GM06990 (cell line): ENCODE data around the gene EIF3B.
"Not testable (repeated sequence)": the region's sequence is repeated elsewhere in the genome, so short reads cannot be mapped to it uniquely, and the experiment has no call there.

Experiments used
- DNase-seq: peaks from one replicate; pipeline ENCODE4 v3.0.0-alpha.2; 2011; ENCODE audit not compliant: insufficient read length; ENCODE audit errors: extremely low read depth
- H3K27me3 ChIP-seq: replicated peaks from 2 replicates; pipeline ENCODE4 v1.6.0; 2011; ENCODE audit warnings: low read length; ENCODE audit not compliant: control insufficient read depth, insufficient read depth
- H3K36me3 ChIP-seq: 2 replicates; pipeline ENCODE4 v1.5.1; 2011; ENCODE audit warnings: low read length; ENCODE audit not compliant: control insufficient read depth, insufficient read depth
- H3K4me3 ChIP-seq: replicated peaks from 2 replicates; pipeline ENCODE4 v1.5.1; 2011; ENCODE audit warnings: low read depth, mild to moderate bottlenecking, control low read depth, low read length
- TF ChIP-seq, protein P1 (sequence below): IDR thresholded peaks from 2 replicates; pipeline ENCODE4 v1.5.1; 2011; ENCODE audit warnings: low read length, control low read depth, mild to moderate bottlenecking, inconsistent platforms; ENCODE audit not compliant: insufficient read depth, poor library complexity, severe bottlenecking

The EIF3B gene

DNA sequence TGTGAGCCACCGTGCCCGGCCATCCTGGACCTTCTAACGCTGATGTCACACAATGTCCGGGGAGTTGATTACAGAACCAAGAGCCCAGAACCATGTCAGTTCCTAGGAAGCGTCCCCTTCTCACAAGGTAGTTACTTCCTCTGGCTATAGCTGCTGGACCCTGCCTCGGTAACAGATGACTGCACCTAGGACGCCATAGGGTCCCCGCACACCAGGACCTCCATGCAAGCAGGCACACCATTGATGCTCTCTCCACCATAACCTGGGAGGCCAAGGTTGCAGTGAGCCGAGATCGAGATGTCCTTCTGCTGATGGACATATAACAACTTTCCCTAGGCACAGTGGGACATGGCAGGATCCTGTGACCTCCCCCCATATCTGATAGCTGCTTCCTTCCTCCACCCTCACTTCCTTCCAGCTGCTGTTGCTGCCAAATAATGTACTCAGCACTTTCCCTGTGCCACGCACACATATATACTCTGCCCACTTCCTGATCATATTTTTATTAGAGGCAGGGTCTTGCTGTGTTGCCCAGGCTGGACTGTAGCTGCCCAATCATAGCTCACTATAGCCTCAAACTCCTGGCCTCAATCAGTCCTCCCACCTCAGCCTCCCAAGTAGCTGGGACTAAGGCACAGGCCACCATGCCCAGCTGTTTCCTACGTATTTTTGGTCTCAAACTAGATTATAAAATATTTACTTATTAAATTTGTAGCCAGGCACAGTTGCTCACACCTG lies 36.9 kb upstream of the EIF3B start:
- TF ChIP-seq, protein P1, sequence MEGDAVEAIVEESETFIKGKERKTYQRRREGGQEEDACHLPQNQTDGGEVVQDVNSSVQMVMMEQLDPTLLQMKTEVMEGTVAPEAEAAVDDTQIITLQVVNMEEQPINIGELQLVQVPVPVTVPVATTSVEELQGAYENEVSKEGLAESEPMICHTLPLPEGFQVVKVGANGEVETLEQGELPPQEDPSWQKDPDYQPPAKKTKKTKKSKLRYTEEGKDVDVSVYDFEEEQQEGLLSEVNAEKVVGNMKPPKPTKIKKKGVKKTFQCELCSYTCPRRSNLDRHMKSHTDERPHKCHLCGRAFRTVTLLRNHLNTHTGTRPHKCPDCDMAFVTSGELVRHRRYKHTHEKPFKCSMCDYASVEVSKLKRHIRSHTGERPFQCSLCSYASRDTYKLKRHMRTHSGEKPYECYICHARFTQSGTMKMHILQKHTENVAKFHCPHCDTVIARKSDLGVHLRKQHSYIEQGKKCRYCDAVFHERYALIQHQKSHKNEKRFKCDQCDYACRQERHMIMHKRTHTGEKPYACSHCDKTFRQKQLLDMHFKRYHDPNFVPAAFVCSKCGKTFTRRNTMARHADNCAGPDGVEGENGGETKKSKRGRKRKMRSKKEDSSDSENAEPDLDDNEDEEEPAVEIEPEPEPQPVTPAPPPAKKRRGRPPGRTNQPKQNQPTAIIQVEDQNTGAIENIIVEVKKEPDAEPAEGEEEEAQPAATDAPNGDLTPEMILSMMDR, result no peak
- Histone ChIP-seq H3K36me3 (no peaks in the 10 kb centered on the region), H3K4me3 (no peak overlapping the region), H3K27me3 (no peaks in the 10 kb centered on the region)
- DNase-seq, result no peak

DNA sequence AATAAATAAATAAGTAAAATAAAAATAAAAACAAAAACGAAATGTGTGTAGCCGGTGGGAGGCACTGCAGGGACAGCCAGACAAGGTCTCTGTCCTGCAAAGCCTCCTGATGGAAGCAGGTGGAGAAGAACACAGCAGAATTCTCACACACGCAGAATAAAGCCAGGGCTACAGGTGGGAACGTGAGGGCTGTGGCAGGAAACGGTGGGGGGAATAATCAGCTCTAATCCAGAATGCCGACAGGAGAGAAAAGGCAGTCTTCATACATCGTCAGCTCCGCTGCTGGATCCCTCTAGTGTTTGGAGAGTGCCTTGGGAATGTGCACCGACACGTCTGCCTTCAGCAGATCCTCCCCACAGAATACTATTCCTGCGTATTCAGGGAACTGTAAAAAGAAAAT lies 33.6 kb upstream of the EIF3B start:
- Histone ChIP-seq H3K4me3 (no peak overlapping the region), H3K36me3 (no peaks in the 10 kb centered on the region), H3K27me3 (no peaks in the 10 kb centered on the region)
- DNase-seq, result no peak
- TF ChIP-seq, protein P1, result no peak

DNA sequence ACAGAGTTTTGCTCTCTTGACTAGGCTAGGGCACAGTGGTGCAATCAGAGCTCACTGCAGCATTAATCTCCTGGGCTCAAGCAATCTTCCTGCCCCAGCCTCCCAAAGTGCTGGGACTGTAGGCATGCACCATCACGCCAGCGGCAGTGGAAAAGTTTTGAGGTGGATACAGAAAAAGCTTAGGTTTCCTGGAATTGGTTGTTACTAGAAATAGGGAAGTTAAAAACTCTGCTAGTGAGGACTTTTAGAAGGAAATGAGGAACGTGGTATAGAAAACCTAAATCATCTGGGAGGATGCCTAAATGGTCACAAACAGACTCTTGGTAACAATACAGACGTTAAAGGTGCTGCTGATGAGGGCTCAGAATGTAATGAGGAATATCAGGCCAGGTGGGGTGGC lies 29.5 kb upstream of the EIF3B start:
- no peak overlapping the region for H3K4me3 ChIP-seq
- TF ChIP-seq, protein P1, result no peak
- H3K36me3 ChIP-seq, result no peaks in the 10 kb centered on the region
- H3K27me3 ChIP-seq, result no peaks in the 10 kb centered on the region
- DNase-seq, result no peak

DNA sequence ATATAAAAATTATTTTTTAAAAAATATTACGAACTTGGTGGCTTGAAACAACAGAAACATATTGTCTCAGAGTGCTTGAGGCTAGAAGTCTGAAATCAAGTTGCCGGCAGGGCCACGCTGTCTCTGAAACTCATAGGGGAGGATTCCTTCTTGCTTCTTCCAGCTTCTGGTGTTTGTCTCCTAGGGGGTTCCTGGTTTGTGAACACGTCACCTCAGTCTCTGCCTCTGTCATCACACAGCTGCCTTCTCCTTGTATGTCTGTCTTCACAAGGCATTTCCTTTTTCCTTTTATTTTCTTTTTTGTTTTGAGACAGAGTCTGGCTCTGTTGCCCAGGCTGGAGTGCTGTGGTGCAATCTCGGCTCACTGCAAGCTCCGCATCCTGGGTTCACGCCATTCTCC lies 27.7 kb upstream of the EIF3B start:
- TF ChIP-seq, protein P1, result no peak
- Histone ChIP-seq H3K36me3 (no peaks in the 10 kb centered on the region), H3K4me3 (no peak overlapping the region), H3K27me3 (no peaks in the 10 kb centered on the region)
- no peak for DNase-seq

DNA sequence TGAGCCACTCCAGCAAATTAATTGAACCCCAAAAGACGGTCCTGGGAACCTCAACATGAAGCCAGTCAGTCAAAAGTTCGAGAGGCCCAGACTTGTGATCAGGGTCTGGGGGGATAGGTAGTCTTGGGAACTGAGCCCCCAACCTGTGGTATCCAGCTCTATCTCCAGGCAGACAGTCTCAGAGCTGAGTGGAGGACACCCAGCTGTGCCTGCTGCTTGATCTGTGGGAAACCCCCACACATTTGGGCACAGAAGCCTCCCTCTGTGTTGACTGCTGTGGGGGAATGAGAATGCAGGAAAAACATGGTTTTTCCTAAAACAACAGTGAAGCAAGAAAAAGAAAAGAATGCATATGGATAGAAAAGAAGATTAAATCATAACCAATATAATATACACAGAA lies 24.1 kb upstream of the EIF3B start:
- TF ChIP-seq, protein P1, result no peak
- Histone ChIP-seq H3K27me3 (no peaks in the 10 kb centered on the region), H3K4me3 (no peak overlapping the region), H3K36me3 (no peaks in the 10 kb centered on the region)
- no peak for DNase-seq

DNA sequence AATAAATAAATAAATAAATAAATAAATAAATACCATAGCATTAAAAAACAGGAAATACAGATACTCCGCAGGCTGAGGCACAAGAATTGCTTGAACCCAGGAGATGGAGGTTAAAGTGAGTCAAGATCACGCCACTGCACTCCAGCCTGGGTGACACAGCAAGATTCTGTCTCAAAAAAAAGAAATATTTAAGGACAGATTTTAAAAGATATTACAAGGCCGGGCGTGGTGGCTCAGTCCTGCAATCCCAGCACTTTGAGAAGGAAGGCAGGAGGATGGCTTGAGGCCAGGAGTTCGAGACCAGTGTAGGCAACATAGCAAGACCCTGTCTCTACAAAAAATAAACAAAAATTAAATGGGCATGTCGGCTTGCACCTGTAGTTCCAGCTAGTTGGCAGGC lies 22.9 kb upstream of the EIF3B start:
- H3K27me3 ChIP-seq, result no peaks in the 10 kb centered on the region
- no peak overlapping the region for H3K4me3 ChIP-seq
- no peaks in the 10 kb centered on the region for H3K36me3 ChIP-seq
- TF ChIP-seq, protein P1, result no peak
- no peak for DNase-seq

DNA sequence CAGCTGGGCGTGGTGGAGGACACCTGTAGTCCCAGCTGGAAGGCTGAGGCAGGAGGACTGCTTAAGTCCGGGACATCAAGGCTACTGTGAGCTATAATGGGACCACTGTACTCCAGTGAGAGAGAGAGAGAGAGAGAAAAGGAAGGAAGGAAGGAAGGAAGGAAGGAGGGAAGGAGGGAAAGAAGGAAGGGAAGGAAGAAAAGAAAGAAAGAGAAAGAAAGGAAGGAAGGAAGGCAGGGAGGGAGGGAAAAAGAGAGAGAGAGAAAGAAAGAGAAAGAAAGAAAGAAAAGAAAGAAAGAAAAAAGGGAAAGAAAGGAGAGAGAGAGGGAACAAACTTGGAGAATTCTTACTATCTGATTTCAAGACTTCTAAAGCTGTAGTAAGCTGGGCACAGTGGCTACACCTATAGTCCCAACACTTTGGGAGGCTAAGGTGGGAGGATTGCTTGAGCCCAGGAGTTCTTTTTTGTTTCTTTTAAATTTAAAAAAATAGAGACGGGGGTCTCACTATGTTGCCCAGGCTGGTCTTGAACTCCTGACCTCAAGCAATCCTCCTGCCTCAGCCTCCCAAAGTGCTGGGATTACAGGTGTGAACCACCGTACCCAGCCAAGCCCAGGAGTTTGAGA lies 21.9 kb upstream of the EIF3B start:
- not testable (repeated sequence) for H3K36me3 ChIP-seq

More for the DNA sequence above, 21.9 kb upstream of the EIF3B start:
- not testable (repeated sequence) for H3K27me3 ChIP-seq, H3K4me3 ChIP-seq, DNase-seq
